ENCODE measurements around the gene ELMO1. TPM values are rescaled to one million over a fixed set of nuclear protein-coding genes. Genes with fewer than 3 reads are reported as not detected.

Gene ELMO1
- total RNA-seq, 2 experiments from 2014 or later: 72.8 to 75.3 TPM

DNA sequence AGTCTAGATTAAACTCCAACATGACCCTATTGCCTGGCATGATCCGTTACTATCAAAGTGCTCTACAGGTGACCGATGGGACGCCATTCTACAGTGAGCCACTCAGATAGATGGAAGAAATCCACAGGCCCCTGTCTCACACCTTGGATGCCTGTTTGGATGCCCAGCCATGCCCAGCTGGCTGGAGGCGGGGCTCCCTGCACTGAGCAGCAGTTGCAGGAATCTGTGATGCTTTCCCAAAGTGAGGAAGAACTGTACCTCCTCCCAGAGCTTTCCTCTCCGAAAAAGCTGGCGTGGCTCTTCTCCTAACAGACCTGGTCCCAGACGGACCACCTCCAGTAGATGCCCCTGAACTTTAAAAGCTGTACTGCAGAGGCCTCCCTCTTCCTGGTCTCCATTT, 253.3 kb downstream of the ELMO1 start:
- H3K27me3 Mint-ChIP-seq: no peaks in the 10 kb centered on the region
- ChIA-PET POLR2A (no interaction called here), CTCF (interaction anchor here (1.2 to 3.1 kb wide), 3 partner anchors 13 to 708 kb away, joined by 4 to 11 read pairs (median 7); no protein-coding TSS in a partner anchor)
- intact Hi-C loops (cut with micrococcal nuclease): no loop called here
- peaks cover 9% of the 10 kb centered on the region for H3K4me1 Mint-ChIP-seq (ENCODE audit: low read depth)
- H3K36me3 Mint-ChIP-seq (ENCODE audit: low read depth): peaks cover 10% of the 10 kb centered on the region
- no peak overlapping the region for H3K27ac Mint-ChIP-seq
- DNase-seq: no peak
- TF ChIP-seq, protein P1, sequence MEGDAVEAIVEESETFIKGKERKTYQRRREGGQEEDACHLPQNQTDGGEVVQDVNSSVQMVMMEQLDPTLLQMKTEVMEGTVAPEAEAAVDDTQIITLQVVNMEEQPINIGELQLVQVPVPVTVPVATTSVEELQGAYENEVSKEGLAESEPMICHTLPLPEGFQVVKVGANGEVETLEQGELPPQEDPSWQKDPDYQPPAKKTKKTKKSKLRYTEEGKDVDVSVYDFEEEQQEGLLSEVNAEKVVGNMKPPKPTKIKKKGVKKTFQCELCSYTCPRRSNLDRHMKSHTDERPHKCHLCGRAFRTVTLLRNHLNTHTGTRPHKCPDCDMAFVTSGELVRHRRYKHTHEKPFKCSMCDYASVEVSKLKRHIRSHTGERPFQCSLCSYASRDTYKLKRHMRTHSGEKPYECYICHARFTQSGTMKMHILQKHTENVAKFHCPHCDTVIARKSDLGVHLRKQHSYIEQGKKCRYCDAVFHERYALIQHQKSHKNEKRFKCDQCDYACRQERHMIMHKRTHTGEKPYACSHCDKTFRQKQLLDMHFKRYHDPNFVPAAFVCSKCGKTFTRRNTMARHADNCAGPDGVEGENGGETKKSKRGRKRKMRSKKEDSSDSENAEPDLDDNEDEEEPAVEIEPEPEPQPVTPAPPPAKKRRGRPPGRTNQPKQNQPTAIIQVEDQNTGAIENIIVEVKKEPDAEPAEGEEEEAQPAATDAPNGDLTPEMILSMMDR (IDR thresholded peaks at IDR 0.05): no peak
- no peaks in the 10 kb centered on the region for H3K9me3 Mint-ChIP-seq
- no peak for ATAC-seq
- no peak overlapping the region for H3K4me3 Mint-ChIP-seq

DNA sequence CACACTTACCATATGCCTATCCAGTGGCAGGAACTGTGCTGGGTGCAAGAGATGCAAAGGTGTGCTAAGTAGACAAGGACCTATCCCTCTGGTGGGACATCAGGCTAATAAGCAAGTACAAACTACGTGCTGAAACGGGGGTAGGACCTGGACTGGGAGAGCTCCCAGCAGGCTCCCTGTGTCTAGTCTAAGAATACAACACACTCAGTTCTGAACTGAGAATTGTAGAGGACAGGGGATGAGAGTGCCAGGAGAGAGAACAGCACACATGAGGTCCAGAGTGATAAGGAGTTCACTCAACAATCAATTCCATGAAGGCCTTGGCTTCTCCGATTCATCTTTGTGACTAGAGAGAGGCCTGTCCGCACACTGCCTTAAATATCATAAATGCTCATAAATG, 253.7 kb downstream of the ELMO1 start:
- POLR2A ChIA-PET: no interaction called here
- no peak overlapping the region for H3K27ac Mint-ChIP-seq
- H3K27me3 Mint-ChIP-seq: no peaks in the 10 kb centered on the region
- DNase-seq (no peak), ATAC-seq (no peak)
- TF ChIP-seq, protein P1 (IDR thresholded peaks at IDR 0.05): no peak
- intact Hi-C loops (cut with micrococcal nuclease): no loop called here
- CTCF ChIA-PET: interaction anchor here (1.0 to 3.1 kb wide), 3 partner anchors 13 to 158 kb away, joined by 3 to 11 read pairs (median 4); no protein-coding TSS in a partner anchor
- no peaks in the 10 kb centered on the region for H3K9me3 Mint-ChIP-seq
- H3K36me3 Mint-ChIP-seq (ENCODE audit: low read depth): peaks cover 10% of the 10 kb centered on the region
- H3K4me3 Mint-ChIP-seq: no peak overlapping the region
- peaks cover 9% of the 10 kb centered on the region for H3K4me1 Mint-ChIP-seq (ENCODE audit: low read depth)

DNA sequence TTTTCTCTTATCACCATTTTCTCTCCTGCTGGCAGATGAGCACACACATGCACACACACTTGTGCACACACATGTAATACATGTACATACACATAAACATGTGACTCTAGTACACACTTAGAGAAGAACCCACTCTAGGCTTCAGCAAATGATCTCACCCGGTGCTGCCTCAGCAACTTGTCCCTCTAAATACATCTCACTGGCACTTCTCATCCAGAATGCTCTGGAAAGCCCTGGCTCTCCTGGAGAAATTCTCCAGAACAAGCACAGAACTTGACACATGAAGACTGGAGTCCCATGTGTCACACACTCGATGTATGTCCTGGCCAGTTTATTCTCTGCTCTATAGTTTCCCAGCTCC, 254.9 kb downstream of the ELMO1 start:
- ChIA-PET CTCF (interaction anchor here (1.0 to 3.1 kb wide), 2 partner anchors 11 to 18 kb away, joined by 3 to 11 read pairs; no protein-coding TSS in a partner anchor), POLR2A (no interaction called here)
- Mint-ChIP-seq H3K27ac (no peak overlapping the region), H3K27me3 (no peaks in the 10 kb centered on the region), H3K36me3 (ENCODE audit: low read depth) (peaks cover 9% of the 10 kb centered on the region), H3K9me3 (no peaks in the 10 kb centered on the region), H3K4me3 (no peak overlapping the region), H3K4me1 (ENCODE audit: low read depth) (peaks cover 9% of the 10 kb centered on the region)
- DNase-seq: no peak
- TF ChIP-seq, protein P1 (IDR thresholded peaks at IDR 0.05): no peak
- ATAC-seq: no peak
- intact Hi-C loops (cut with micrococcal nuclease): no loop called here

DNA sequence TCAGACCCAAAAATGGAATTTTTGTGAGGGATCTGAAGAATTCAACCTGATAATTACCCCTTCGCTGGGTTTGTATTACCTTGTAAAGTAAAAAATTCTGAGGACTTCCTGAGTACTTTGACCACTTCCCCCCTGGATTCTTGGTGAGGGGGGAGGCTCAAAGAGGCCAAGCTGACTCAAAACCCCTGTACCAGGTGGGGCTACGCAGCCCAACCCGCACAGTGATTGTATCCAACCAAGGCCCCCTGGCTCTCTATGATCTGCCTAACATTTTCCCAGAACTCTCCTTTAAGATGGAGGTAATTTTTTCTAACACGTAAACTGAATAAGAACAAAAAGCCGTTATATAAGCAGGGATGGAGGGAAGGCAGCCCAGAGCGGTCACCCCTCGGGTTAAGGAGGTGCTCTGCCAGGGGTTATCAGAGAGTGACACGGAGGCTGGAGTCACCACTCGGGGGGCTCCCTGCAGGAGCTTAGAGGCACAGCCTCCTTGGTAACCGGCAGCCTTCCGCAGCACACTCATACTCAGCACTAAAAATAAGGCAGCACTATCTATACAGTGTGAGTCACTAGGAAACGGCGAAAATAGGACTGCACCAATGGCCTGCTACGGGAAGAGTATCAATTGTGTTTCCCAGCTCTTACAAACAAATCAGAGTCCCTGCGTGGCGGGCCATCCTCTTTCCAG, 255.4 kb downstream of the ELMO1 start:
- Mint-ChIP-seq H3K4me1 (ENCODE audit: low read depth) (peaks cover 9% of the 10 kb centered on the region), H3K27ac (no peak overlapping the region), H3K27me3 (no peaks in the 10 kb centered on the region), H3K36me3 (ENCODE audit: low read depth) (peaks cover 9% of the 10 kb centered on the region), H3K4me3 (no peak overlapping the region), H3K9me3 (no peaks in the 10 kb centered on the region)
- no peak for ATAC-seq
- no peak for DNase-seq
- TF ChIP-seq, protein P1 (IDR thresholded peaks at IDR 0.05): no peak
- intact Hi-C loops (cut with micrococcal nuclease): no loop called here
- ChIA-PET POLR2A (no interaction called here), CTCF (interaction anchor here (3.1 kb wide), 1 partner anchor 11 kb away, joined by 11 read pairs; no protein-coding TSS in a partner anchor)

DNA sequence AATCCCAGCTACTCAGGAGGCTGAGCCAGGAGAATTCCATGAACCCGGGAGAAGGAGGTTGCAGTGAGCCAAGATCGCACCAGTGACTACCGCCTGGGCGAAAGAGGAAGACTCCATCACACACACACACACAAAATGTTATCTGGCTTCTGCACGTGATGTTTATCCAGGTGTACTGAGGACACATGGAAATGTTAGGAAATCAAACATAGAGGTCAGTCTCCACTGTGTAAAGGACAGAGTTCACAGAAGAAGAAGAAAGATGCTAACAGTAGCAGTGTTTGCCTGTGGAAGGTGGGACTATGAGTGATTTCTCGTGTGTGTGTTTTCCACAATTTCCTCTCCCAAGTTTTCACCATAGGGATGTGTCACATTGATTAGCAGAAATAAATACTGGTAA, 256.9 kb downstream of the ELMO1 start:
- TF ChIP-seq, protein P1 (IDR thresholded peaks at IDR 0.05): no peak
- no peak for DNase-seq
- ATAC-seq: no peak
- Mint-ChIP-seq H3K9me3 (no peaks in the 10 kb centered on the region), H3K27ac (no peak overlapping the region), H3K4me3 (no peak overlapping the region), H3K27me3 (no peaks in the 10 kb centered on the region), H3K4me1 (ENCODE audit: low read depth) (peaks cover 17% of the 10 kb centered on the region), H3K36me3 (ENCODE audit: low read depth) (peaks cover 4% of the 10 kb centered on the region)
- CTCF ChIA-PET: interaction anchor here (0.8 kb wide), 1 partner anchor 10 kb away, joined by 3 read pairs; no protein-coding TSS in a partner anchor
- POLR2A ChIA-PET: no interaction called here
- intact Hi-C loops (cut with micrococcal nuclease): no loop called here
